ENCODE measurements around the gene OGFOD3.

DNA sequence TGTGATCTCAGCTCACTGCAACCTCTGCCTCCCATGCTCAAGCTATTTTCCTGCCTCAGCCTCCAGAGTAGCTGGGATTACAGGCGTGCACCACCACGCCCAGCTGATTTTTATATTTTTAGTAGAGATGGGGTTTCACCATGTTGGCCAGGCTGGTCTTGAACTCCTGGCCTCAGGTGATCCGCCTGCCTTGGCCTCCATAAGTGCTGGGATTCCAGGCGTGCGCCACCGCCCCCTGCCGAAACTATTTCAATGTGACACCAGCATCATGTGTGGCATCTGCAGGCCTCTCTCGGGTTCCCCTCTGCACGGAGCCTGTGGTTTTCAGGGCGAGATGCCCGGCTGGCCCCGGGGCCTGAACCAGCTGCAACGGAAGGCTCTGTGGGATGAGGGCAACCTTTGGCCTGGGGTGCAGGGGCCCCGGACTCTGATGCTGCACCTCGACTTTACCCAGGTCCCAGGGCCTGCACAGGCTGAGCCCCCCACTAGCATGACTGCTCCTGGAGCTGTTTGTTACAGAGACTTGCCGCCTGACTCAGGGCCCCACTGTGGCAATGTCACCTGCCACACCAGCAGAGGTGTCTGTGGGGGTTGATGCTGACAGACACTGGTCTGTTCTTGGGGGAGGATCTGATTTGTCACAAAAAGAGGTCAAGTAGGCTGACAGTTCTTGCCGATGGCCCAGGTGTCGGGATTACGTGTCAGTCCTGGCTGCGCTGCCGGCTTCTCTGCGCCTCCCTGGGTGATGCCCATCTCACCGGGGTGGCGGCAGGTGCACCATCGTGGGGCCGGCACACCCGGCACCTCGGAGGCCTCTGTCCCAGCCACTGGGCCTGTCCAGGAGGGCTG lies 68.0 kb downstream of the OGFOD3 start:
- TF ChIP-seq CTCF (IDR thresholded peaks at IDR 0.05; ENCODE audit: insufficient read depth, low read length, poor library complexity, severe bottlenecking) (no peak), EZH2phosphoT487 (conservative IDR thresholded peaks at IDR 0.05; ENCODE audit: low read length) (no peak)

Measured in SU-DHL-6 (cell line).